Stomach smooth muscle (tissue), 2 donors: ENCODE results near the gene TNXB.

ENCODE experiments used
- H3K27ac ChIP-seq: one replicate; pipeline ENCODE4 v1.7.0; 2013; ENCODE audit warnings: mild to moderate bottlenecking, low read length, inconsistent platforms
- H3K27me3 ChIP-seq, 2 donors: one replicate each; pipeline ENCODE4 v1.7.0; 2013; ENCODE audit warnings: low read length in 2 of 2; ENCODE audit not compliant: insufficient read depth in 2 of 2, control insufficient read depth in 1 of 2
- H3K36me3 ChIP-seq, 2 donors: one replicate each; pipeline ENCODE4 v1.7.0; 2013; ENCODE audit warnings: low read length in 2 of 2; ENCODE audit not compliant: control insufficient read depth in 2 of 2, insufficient read depth in 2 of 2
- H3K4me1 ChIP-seq: one replicate; pipeline ENCODE4 v1.7.0; 2013; ENCODE audit warnings: low read length; ENCODE audit not compliant: control insufficient read depth, insufficient read depth
- H3K4me3 ChIP-seq, 2 donors: one replicate each; pipeline ENCODE4 v1.7.0; 2013; ENCODE audit warnings: low read length in 2 of 2
- H3K9ac ChIP-seq, 2 donors: one replicate each; pipeline ENCODE4 v1.7.0; 2013; ENCODE audit warnings: low read length in 2 of 2, mild to moderate bottlenecking in 1 of 2
- H3K9me3 ChIP-seq, 2 donors: one replicate each; pipeline ENCODE4 v1.7.0; 2013; ENCODE audit warnings: low read length in 2 of 2; ENCODE audit not compliant: control insufficient read depth in 2 of 2
- donor health status: healthy.
- donor health status: Pancreatic carcinoma.

TNXB gene

DNA sequence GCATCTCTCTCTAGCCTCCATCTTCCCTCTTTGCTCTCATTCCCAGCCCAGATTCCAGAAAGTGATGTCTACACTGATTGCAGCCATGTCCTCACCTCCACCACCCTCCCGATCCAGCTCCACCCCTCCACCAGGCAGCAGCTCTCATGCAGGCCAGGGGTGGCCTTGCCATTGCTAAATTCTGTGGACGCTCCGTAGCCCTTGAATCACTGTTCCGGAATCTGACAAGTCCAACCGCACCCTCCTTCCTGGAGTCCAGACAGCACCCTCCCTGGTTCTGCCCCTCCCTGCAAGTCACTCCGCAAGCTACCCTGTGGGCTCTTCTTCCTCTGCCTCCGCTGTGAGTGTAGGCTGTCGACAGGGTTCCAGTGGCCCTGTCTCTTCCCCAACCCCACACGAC, 26.2 kb downstream of the TNXB start:
- H3K27me3 ChIP-seq, result peaks cover 8 to 11% of the 10 kb centered on the region in 2 donors

DNA sequence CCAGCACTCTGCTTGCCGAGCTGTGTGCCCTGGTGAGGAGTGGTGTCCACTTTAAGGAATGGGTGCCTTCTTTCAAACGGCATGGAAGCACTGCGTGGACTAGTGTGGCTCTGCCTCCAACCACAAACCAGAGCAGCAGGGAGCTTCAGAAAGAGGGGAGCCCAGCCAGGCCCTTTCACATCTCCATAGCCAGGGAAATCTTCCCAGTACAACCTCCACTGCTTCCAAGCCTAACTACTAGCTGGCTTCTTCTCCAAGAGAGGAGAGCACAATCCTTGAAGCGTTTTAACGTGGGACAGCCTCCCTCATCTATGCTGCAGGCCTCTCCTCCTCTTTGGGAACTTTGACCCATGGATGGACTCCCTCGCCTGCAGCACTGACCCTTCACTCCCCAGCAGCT, 26.7 kb downstream of the TNXB start:
- Histone ChIP-seq H3K4me3 (no peak overlapping the region), H3K9ac (no peak overlapping the region), H3K27ac (no peak overlapping the region), H3K36me3 (peaks cover 4 to 20% of the 10 kb centered on the region in 2 donors), H3K9me3 (no peaks in the 10 kb centered on the region), H3K4me1 (peaks cover 27% of the 10 kb centered on the region), H3K27me3 (peaks cover 8 to 11% of the 10 kb centered on the region in 2 donors)

More for the DNA sequence above, 26.2 kb downstream of the TNXB start:
- Histone ChIP-seq H3K9ac (no peak overlapping the region), H3K27ac (no peak overlapping the region), H3K4me1 (peaks cover 27% of the 10 kb centered on the region), H3K9me3 (no peaks in the 10 kb centered on the region), H3K36me3 (peaks cover 4 to 20% of the 10 kb centered on the region in 2 donors), H3K4me3 (no peak overlapping the region)

DNA sequence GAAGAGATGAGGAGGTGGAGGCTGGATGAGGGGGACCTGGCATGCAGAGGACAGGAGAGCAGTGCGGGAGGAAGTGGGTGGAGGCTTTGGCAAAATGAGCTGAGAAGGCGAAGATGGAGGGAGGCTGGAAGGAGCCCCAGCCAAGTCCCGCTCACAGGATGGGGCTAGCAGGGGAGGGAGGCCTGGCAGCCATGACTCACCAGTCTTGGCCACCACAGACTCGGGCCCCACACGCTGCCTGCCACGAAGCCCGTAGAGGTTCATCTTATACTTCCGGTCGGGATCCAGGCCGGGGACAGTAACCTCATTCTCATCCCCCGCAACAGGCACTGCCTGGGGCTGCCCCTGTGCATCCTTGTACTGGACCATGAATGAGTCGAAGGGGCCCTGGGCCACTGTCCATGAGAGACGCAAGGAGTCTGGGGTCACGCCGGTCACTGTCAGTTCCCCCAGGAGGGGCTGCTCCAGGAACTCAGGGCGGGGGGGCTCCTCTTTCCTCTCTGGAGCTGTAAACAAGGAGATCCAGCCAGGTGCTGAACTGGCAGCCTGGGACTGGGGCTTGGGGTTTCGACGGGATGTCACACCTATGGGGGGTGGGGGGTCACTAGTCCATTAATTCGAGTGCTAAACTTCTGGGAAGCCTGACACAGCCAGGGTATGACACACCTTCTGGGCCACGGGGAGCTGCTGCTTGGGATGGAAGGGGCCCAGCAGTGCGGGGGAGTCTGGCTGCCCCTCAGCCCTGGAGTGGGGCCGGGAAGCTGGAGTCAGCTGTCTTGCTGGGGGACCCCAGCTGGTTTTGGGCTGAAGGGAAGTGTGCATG, 27.8 kb downstream of the TNXB start:
- H3K4me3 ChIP-seq, result no peak overlapping the region
- no peak overlapping the region for H3K9ac ChIP-seq
- peak overlapping the region; percentile 67 for H3K27ac ChIP-seq
- H3K27me3 ChIP-seq, result peaks cover 0 to 6% of the 10 kb centered on the region in 2 donors
- H3K4me1 ChIP-seq, result peaks cover 22% of the 10 kb centered on the region
- no peaks in the 10 kb centered on the region for H3K9me3 ChIP-seq
- peaks cover 4 to 20% of the 10 kb centered on the region in 2 donors for H3K36me3 ChIP-seq

DNA sequence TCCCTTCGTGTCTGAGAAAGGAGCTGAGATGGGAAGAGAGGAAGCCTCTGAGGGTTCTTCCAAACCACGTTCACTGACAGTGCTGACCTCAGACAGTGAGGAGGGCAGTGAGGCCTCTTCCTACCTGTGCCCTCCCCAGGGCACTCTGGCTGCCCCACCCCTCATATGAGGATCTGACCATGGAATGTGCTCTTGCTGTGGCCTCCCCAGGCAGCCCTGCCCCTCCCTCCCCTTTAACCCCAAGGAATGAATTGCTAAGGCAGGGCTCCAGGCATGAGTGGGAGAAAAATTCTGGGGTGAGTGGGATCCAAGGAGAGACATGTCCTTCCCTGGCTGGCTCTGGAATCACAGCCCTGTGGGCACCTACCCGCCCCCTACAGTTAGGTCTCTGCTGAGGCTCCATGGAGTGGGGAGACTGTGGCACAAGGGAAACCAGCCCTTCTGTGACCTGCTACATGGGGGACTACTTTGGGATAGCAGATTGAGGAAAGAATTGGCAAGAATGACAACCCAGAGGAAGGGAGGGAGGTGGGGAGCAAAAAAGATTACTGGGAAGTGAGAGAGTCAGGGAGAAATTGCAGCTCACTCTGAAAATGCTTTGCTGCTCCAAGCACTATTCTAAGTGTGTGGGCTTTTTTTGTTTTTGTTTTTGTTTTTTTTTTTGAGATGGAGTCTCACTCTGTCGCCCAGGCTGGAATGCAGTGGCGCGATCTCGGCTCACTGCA, 29.4 kb downstream of the TNXB start:
- H3K9me3 ChIP-seq, result no peaks in the 10 kb centered on the region
- no peak overlapping the region for H3K4me3 ChIP-seq
- H3K4me1 ChIP-seq, result peaks cover 25% of the 10 kb centered on the region
- H3K27me3 ChIP-seq, result no peaks in the 10 kb centered on the region
- peaks cover 0 to 17% of the 10 kb centered on the region in 2 donors for H3K36me3 ChIP-seq
- H3K27ac ChIP-seq, result no peak overlapping the region
- H3K9ac ChIP-seq, result no peak overlapping the region

DNA sequence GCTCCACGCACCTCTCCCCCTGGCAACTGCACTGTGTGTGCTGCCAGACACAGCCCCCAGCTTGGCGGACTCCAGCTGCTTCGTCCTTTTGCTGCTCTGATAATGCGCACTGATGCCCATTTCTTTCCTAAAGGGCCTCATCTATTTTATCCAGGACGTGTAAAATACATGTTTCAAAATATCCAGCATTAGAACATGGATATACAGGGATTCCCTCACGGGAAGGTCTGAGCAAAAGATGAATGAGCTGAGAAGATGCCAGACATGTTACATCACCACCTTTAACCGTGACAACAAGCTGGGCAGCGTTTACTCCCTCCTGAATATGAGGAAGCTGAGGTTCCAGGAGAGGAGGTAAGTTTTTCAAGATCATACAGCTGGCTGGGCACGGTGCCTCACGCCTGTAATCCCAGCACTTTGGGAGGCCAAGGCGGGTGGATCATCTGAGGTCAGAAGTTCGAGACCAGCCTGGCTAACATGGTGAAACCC, 32.8 kb downstream of the TNXB start:
- H3K27me3 ChIP-seq, result no peaks in the 10 kb centered on the region
- H3K27ac ChIP-seq, result no peak overlapping the region
- no peak overlapping the region for H3K4me3 ChIP-seq
- no peaks in the 10 kb centered on the region for H3K9me3 ChIP-seq
- no peak overlapping the region for H3K9ac ChIP-seq
- peaks cover 4 to 11% of the 10 kb centered on the region in 2 donors for H3K36me3 ChIP-seq
- H3K4me1 ChIP-seq, result peaks cover 16% of the 10 kb centered on the region

DNA sequence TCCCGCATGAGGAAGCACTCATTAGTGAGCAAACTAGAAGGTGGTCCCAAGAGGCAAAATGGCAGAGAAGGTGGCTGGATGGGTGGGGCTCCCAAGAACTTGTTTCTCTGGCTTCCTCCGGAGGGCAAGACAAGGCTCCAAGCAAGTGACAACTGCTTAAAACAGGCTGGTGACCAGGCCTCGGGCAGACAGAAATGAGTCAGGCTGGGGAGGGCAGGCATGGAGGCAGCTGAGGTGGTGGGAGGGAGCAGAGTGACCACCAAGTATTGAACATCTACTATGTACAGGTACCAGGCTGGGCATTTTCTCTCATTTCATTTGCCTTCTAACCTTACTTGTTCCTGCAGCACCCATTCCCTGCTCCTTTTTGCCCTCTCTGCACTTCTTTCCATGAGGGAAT, 33.4 kb downstream of the TNXB start:
- Histone ChIP-seq H3K9me3 (no peaks in the 10 kb centered on the region), H3K4me3 (no peak overlapping the region), H3K9ac (no peak overlapping the region), H3K27ac (no peak overlapping the region), H3K4me1 (peaks cover 12% of the 10 kb centered on the region), H3K36me3 (peaks cover 4 to 11% of the 10 kb centered on the region in 2 donors), H3K27me3 (no peaks in the 10 kb centered on the region)

DNA sequence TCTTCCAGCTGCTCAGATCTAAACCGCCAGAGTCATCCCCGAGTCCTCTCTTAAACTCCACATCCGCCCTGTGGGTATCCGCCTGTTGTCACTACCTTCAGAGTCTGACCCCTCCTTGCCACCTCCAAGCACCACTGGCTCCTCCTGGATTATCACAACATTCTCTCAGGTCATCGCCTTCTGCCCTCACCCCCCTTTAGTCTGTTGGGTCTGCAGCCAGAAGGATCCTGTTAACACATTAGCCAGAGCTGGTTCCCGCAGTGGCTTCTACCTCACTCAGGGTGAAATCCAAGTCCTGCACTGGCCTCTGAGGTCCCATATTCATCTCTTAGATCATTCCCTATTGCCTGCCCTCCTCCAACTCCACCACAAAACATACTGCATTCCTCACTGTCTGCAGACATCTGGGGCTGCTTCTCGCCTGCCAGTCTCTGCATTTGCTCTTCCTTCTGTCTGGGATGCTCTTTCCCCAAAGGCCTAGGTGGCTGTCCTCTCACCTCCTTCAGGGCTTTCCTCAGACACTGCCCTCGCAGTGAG, 34.1 kb downstream of the TNXB start:
- H3K27ac ChIP-seq, result no peak overlapping the region
- peaks cover 12% of the 10 kb centered on the region for H3K4me1 ChIP-seq
- peaks cover 4 to 11% of the 10 kb centered on the region in 2 donors for H3K36me3 ChIP-seq
- no peak overlapping the region for H3K9ac ChIP-seq
- no peaks in the 10 kb centered on the region for H3K9me3 ChIP-seq
- no peak overlapping the region for H3K4me3 ChIP-seq
- H3K27me3 ChIP-seq, result no peaks in the 10 kb centered on the region

DNA sequence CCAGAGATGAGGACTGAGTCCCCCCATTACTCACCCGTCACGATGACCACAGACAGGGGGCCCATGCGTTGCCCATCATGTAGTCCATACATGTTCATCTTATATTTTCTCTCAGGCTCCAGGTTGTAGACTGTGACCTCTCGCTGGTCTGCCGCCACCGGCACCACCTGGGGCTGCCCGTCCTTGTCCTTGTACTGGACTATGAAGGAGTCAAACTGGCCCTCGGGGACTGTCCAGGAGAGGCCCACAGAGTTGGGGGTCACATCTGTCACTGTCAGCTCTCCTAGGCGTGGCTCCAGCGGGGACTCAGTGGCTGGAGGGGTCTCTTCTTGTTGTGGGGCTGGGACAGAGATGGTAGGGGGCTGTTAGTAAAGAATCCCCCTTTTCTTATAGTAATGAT, 35.5 kb downstream of the TNXB start:
- Histone ChIP-seq H3K9ac (no peak overlapping the region), H3K4me3 (no peak overlapping the region), H3K4me1 (peaks cover 12% of the 10 kb centered on the region), H3K27ac (no peak overlapping the region), H3K27me3 (no peaks in the 10 kb centered on the region), H3K36me3 (peaks cover 4 to 13% of the 10 kb centered on the region in 2 donors), H3K9me3 (no peaks in the 10 kb centered on the region)

DNA sequence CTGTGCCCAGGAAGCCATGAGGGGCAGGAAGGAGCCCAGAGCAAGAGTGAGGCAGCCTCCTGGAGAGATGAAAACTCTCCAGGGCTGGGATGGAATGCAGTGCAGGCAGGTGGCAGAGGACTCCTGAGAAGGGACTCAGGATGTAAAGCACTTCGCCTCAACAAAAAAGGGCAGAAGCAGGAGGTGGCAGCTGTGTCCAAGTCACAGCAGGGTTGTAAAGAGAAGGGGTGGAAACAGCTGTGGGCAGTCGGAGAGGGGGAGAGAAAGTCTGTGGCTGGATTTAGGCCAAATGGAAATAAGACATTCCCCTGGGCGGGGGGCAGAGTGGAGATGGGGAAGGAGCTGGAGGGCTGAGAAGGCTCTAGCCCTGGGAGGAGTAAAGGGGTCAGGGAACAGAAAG, 36.0 kb downstream of the TNXB start:
- Histone ChIP-seq H3K9ac (no peak overlapping the region), H3K9me3 (no peaks in the 10 kb centered on the region), H3K4me3 (no peak overlapping the region), H3K27ac (no peak overlapping the region), H3K4me1 (peaks cover 12% of the 10 kb centered on the region), H3K27me3 (no peaks in the 10 kb centered on the region), H3K36me3 (peaks cover 4 to 12% of the 10 kb centered on the region in 2 donors)

DNA sequence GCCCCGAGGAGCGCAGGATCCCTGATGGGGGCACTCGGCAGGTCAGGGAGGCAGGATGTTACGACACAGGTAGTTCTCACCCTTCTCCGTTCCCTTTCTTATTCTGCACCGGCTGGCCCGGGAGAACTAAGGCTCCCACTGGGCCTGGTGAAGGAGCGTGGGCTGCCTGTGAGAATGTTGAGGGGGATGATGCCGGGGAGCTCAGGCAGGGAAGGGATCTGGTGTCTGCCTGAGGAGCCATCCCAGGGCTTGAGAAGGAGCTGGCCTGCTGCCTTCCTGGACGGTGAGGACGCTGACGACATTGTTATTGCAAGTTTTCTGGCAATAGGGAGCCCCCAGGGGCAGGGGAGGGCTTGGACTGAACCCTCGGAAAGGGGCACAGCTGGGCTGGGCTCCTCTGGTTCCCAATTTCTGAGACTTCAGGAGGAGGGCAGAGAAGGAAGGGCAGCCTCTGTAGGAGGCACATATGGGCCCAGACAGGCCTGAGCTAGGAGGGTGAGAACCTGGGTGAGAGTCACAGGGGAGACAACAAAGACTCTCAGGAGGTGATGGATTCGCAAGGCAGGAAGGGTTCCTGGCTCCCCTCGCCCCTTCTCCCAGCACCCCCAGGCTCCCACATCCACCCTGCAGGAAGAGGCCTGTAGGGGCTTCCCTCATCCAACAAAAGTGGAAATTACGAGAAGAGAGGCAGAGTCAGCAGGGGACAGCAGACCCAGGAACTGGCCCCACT, 38.2 kb downstream of the TNXB start:
- peaks cover 9% of the 10 kb centered on the region for H3K4me1 ChIP-seq
- peaks cover 5 to 12% of the 10 kb centered on the region in 2 donors for H3K36me3 ChIP-seq
- no peak overlapping the region for H3K9ac ChIP-seq
- H3K27ac ChIP-seq, result peak overlapping the region; percentile 37
- no peaks in the 10 kb centered on the region for H3K9me3 ChIP-seq
- H3K27me3 ChIP-seq, result no peaks in the 10 kb centered on the region
- H3K4me3 ChIP-seq, result no peak overlapping the region
